Measurements from ENCODE around the gene ZNF30.
"Not testable (repeated sequence)": the region's sequence is repeated elsewhere in the genome, so short reads cannot be mapped to it uniquely, and the experiment has no call there.

ZNF30 gene

GRCh38 chr19:34984287-34984686, 57.6 kb downstream of the ZNF30 start:
- no peak overlapping the region for H3K4me3 ChIP-seq (replicated peaks; ENCODE audit: low read depth, low read length)
- DNase-seq (ENCODE audit: extremely low read depth, low read depth), result no peak
- TF ChIP-seq, protein P1, sequence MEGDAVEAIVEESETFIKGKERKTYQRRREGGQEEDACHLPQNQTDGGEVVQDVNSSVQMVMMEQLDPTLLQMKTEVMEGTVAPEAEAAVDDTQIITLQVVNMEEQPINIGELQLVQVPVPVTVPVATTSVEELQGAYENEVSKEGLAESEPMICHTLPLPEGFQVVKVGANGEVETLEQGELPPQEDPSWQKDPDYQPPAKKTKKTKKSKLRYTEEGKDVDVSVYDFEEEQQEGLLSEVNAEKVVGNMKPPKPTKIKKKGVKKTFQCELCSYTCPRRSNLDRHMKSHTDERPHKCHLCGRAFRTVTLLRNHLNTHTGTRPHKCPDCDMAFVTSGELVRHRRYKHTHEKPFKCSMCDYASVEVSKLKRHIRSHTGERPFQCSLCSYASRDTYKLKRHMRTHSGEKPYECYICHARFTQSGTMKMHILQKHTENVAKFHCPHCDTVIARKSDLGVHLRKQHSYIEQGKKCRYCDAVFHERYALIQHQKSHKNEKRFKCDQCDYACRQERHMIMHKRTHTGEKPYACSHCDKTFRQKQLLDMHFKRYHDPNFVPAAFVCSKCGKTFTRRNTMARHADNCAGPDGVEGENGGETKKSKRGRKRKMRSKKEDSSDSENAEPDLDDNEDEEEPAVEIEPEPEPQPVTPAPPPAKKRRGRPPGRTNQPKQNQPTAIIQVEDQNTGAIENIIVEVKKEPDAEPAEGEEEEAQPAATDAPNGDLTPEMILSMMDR (IDR thresholded peaks at IDR 0.05; ENCODE audit: low read depth, low read length, missing control alignments), result no peak

- TF ChIP-seq, protein P1 (IDR thresholded peaks at IDR 0.05; ENCODE audit: low read depth, low read length, missing control alignments), result no peak
- no peak overlapping the region for H3K4me3 ChIP-seq (replicated peaks; ENCODE audit: low read depth, low read length)
- peak; percentile 37 for DNase-seq (ENCODE audit: extremely low read depth, low read depth)
Measured at GRCh38 chr19:34985249-34986022, 58.7 kb downstream of the ZNF30 start.

DNA sequence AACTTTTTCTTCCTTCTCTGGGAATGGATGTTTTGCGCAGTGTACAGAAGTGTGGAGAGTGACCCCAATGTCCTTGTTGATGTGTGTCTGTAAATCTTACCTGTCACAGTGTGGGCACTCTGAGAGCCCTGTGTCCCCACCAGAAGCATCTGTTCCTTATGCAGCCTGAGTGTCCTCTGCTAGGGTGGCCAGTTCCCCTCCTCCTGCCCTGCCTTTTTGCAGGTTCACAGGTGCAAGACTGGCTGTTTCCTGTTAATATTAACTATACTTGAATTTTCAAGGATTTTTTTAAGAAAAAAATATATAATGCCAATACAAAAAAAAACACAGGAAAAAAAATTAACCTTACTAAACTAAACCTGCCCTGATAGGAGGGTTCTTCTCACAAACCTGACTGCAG, 61.4 kb downstream of the ZNF30 start:
- no peak for DNase-seq (ENCODE audit: extremely low read depth, low read depth)
- TF ChIP-seq, protein P1 (IDR thresholded peaks at IDR 0.05; ENCODE audit: low read depth, low read length, missing control alignments), result no peak
- no peak overlapping the region for H3K4me3 ChIP-seq (replicated peaks; ENCODE audit: low read depth, low read length)

GRCh38 chr19:34989298-34989697, 62.6 kb downstream of the ZNF30 start:
- no peak for DNase-seq (ENCODE audit: extremely low read depth, low read depth)
- TF ChIP-seq, protein P1 (IDR thresholded peaks at IDR 0.05; ENCODE audit: low read depth, low read length, missing control alignments), result no peak
- H3K4me3 ChIP-seq (replicated peaks; ENCODE audit: low read depth, low read length), result no peak overlapping the region

GRCh38 chr19:34990578-34991192, 64.0 kb downstream of the ZNF30 start:
- TF ChIP-seq, protein P1 (IDR thresholded peaks at IDR 0.05; ENCODE audit: low read depth, low read length, missing control alignments), result no peak
- no peak for DNase-seq (ENCODE audit: extremely low read depth, low read depth)
- no peak overlapping the region for H3K4me3 ChIP-seq (replicated peaks; ENCODE audit: low read depth, low read length)

DNA sequence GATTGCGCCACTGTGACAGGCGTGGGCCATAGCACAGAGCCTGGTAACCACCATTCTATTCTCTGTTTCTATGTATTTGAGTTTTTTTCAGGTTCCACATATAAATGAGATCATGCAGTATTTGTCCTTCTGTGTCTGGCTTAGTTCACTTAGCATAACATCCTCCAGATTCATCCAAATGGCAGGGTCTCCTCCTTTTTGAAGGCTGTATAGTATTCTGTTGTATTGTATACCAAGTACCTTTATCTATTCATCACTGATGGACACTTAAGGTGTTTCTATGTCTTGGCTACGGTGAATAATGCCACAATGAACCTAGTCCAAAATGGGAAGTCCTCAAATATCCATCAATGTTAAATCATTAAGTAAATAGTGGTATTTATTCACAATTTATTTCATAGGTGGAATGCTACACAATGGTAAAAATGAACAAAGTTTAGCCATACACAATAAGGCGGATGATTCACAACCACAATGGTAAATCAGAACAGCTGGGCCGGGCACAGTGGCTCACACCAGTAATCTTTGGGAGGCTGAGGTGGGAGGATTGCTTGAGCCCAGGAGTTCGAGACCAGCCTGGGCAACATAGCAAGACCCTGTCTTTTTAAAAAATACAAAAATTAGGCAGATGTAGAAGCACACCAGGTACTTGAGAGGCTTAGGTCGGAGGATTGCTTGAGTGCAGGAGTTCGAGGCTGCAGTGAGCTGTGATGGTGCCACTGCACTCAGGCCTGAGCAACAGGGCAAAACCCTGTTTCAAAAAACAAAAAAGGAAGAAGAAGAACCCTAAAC, 65.0 kb downstream of the ZNF30 start:
- H3K4me3 ChIP-seq (replicated peaks; ENCODE audit: low read depth, low read length), result no peak overlapping the region
- TF ChIP-seq, protein P1 (IDR thresholded peaks at IDR 0.05; ENCODE audit: low read depth, low read length, missing control alignments), result no peak
- no peak for DNase-seq (ENCODE audit: extremely low read depth, low read depth)

GRCh38 chr19:34992582-34992981, 65.9 kb downstream of the ZNF30 start:
- not testable (repeated sequence) for DNase-seq (ENCODE audit: extremely low read depth, low read depth)

More at GRCh38 chr19:34992582-34992981, 65.9 kb downstream of the ZNF30 start:
- H3K4me3 ChIP-seq (replicated peaks; ENCODE audit: low read depth, low read length), result not testable (repeated sequence)

Data from HFF-Myc (cell line).